Fibroblast of skin of left quadriceps (primary cell): ENCODE results near the gene AQP12A.

Source experiments
- DNase-seq, 2 experiments: peaks; one replicate each; pipeline ENCODE4 v3.0.0-alpha.2; 2013; ENCODE audit warnings: low read depth in 2 of 2

AQP12A gene

GRCh38 chr2:240707043-240707756, 15.5 kb downstream of the AQP12A start:
- no peak for DNase-seq

GRCh38 chr2:240707821-240708220, 16.2 kb downstream of the AQP12A start:
- no peak for DNase-seq

- no peak for DNase-seq
These were observed 16.8 kb downstream of the AQP12A start for GRCh38 chr2:240708457-240708856.

- no peak for DNase-seq
These were observed 19.6 kb downstream of the AQP12A start for GRCh38 chr2:240711296-240711695.

- no peak for DNase-seq
These were observed 20.0 kb downstream of the AQP12A start for GRCh38 chr2:240711701-240712100.

GRCh38 chr2:240712121-240712520, 20.5 kb downstream of the AQP12A start:
- DNase-seq, result no peak

GRCh38 chr2:240713071-240713927, 21.6 kb downstream of the AQP12A start:
- no peak for DNase-seq

- no peak for DNase-seq
These were observed 22.5 kb downstream of the AQP12A start for GRCh38 chr2:240713928-240714746.

- no peak for DNase-seq
These were observed 23.4 kb downstream of the AQP12A start for GRCh38 chr2:240714747-240715725.

- no peak for DNase-seq
These were observed 24.6 kb downstream of the AQP12A start for GRCh38 chr2:240716130-240716798.

- DNase-seq, result no peak
These were observed 25.5 kb downstream of the AQP12A start for GRCh38 chr2:240717181-240717641.

GRCh38 chr2:240717681-240718581, 26.3 kb downstream of the AQP12A start:
- no peak for DNase-seq

- no peak for DNase-seq
These were observed 27.3 kb downstream of the AQP12A start for GRCh38 chr2:240718896-240719490.

GRCh38 chr2:240719676-240720545, 28.2 kb downstream of the AQP12A start:
- DNase-seq, result no peak

GRCh38 chr2:240720686-240721595, 29.3 kb downstream of the AQP12A start:
- no peak for DNase-seq

- DNase-seq, result no peak
These were observed 30.0 kb downstream of the AQP12A start for GRCh38 chr2:240721596-240722180.
